ENCODE data around the gene CDH22. TPM values are rescaled to one million over a fixed set of nuclear protein-coding genes. Genes with fewer than 3 reads are reported as not detected.
A peak's percentile ranks its signal among the peaks of the same experiment; 100 is the strongest.

Gene CDH22
- total RNA-seq, 1 experiment from 2014 or later: 0.11 TPM

GRCh38 chr20:46215913-46216707 is 92.2 kb downstream of the CDH22 start:
- Mint-ChIP-seq H3K27me3 (ENCODE audit: insufficient read depth, unreplicated experiment) (peaks cover 17% of the 10 kb centered on the region), H3K27ac (ENCODE audit: unreplicated experiment) (no peak overlapping the region), H3K36me3 (ENCODE audit: insufficient read depth, unreplicated experiment) (no peaks in the 10 kb centered on the region), H3K9me3 (ENCODE audit: unreplicated experiment) (no peaks in the 10 kb centered on the region), H3K4me3 (ENCODE audit: unreplicated experiment) (no peak overlapping the region), H3K4me1 (ENCODE audit: low read depth, unreplicated experiment) (peaks cover 6% of the 10 kb centered on the region)
- DNase-seq: peak; percentile 72 to 86
- ChIA-PET CTCF (interaction anchor here (0.5 to 1.5 kb wide), 3 partner anchors 18 to 187 kb away, joined by 3 read pairs; no protein-coding TSS in a partner anchor), POLR2A (no interaction called here)
- H3K9me3 ChIP-seq: no peaks in the 10 kb centered on the region
- TF ChIP-seq, protein P1, sequence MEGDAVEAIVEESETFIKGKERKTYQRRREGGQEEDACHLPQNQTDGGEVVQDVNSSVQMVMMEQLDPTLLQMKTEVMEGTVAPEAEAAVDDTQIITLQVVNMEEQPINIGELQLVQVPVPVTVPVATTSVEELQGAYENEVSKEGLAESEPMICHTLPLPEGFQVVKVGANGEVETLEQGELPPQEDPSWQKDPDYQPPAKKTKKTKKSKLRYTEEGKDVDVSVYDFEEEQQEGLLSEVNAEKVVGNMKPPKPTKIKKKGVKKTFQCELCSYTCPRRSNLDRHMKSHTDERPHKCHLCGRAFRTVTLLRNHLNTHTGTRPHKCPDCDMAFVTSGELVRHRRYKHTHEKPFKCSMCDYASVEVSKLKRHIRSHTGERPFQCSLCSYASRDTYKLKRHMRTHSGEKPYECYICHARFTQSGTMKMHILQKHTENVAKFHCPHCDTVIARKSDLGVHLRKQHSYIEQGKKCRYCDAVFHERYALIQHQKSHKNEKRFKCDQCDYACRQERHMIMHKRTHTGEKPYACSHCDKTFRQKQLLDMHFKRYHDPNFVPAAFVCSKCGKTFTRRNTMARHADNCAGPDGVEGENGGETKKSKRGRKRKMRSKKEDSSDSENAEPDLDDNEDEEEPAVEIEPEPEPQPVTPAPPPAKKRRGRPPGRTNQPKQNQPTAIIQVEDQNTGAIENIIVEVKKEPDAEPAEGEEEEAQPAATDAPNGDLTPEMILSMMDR (IDR thresholded peaks at IDR 0.05; ENCODE audit: insufficient read depth in 1 of 2, low read depth in 1 of 2, low read length in 1 of 2, severe bottlenecking in 1 of 2, unreplicated experiment in 1 of 2): no peak
- intact Hi-C loops (cut with micrococcal nuclease; ENCODE audit: unreplicated experiment): no loop called here
- H3K4me3 ChIP-seq (ENCODE audit: low read depth, low read length): no peak overlapping the region
- H3K36me3 ChIP-seq (ENCODE audit: control insufficient read depth, insufficient read depth, low read length): no peaks in the 10 kb centered on the region
- no peaks in the 10 kb centered on the region for H3K27me3 ChIP-seq (replicated peaks; ENCODE audit: control insufficient read depth, insufficient read depth, low read length)
- BruUV-seq (replicated peaks): no TSS peak
- peaks cover 9% of the 10 kb centered on the region for H3K4me1 ChIP-seq

DNA sequence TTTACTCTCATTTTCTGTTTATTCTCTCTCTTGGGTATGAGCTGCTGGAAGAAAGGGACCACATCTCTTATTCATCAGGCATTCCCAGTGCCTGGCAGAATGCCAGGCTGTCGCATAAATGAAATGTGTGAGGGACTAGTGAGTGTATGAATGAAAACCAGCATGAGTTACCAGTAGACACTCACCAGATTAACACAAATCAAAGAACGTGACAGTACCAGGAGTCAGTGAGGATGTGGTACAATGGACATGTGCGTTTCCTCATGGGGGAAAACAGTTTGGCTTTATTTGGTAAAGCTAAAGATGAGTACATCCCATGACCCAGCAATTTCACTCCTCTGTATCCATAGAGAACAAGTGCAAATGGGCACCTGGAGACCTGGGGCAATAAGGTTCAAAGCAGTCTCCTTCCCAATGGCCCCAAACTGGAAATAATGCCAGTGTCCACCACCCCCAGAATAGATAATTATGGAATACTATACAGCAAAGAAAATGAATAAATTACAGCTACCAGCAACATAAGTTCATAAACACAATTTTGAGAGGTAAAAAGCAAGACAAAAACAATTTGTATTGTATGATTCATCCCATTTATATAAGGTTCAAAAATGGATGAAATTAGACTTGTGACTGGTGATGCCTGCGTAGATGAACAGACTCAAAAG is 93.3 kb downstream of the CDH22 start:
- no peak for DNase-seq
- CTCF ChIA-PET: interaction anchor here (1.5 kb wide), 1 partner anchor 92 kb away, joined by 3 read pairs; no protein-coding TSS in a partner anchor
- Mint-ChIP-seq H3K27me3 (ENCODE audit: insufficient read depth, unreplicated experiment) (peaks cover 14% of the 10 kb centered on the region), H3K4me1 (ENCODE audit: low read depth, unreplicated experiment) (peaks cover 6% of the 10 kb centered on the region), H3K27ac (ENCODE audit: unreplicated experiment) (no peak overlapping the region), H3K4me3 (ENCODE audit: unreplicated experiment) (no peak overlapping the region), H3K9me3 (ENCODE audit: unreplicated experiment) (no peaks in the 10 kb centered on the region), H3K36me3 (ENCODE audit: insufficient read depth, unreplicated experiment) (no peaks in the 10 kb centered on the region)
- Histone ChIP-seq H3K4me1 (peaks cover 9% of the 10 kb centered on the region), H3K36me3 (ENCODE audit: control insufficient read depth, insufficient read depth, low read length) (no peaks in the 10 kb centered on the region), H3K27me3 (replicated peaks; ENCODE audit: control insufficient read depth, insufficient read depth, low read length) (no peaks in the 10 kb centered on the region), H3K9me3 (no peaks in the 10 kb centered on the region), H3K4me3 (ENCODE audit: low read depth, low read length) (no peak overlapping the region)
- no TSS peak for BruUV-seq (replicated peaks)
- POLR2A ChIA-PET: no interaction called here
- intact Hi-C loops (cut with micrococcal nuclease; ENCODE audit: unreplicated experiment): no loop called here
- TF ChIP-seq, protein P1 (IDR thresholded peaks at IDR 0.05; ENCODE audit: insufficient read depth in 1 of 2, low read depth in 1 of 2, low read length in 1 of 2, severe bottlenecking in 1 of 2, unreplicated experiment in 1 of 2): no peak

GRCh38 chr20:46213946-46214823 is 94.1 kb downstream of the CDH22 start:
- Mint-ChIP-seq H3K27ac (ENCODE audit: unreplicated experiment) (no peak overlapping the region), H3K9me3 (ENCODE audit: unreplicated experiment) (no peaks in the 10 kb centered on the region), H3K27me3 (ENCODE audit: insufficient read depth, unreplicated experiment) (peaks cover 16% of the 10 kb centered on the region), H3K4me1 (ENCODE audit: low read depth, unreplicated experiment) (peaks cover 6% of the 10 kb centered on the region), H3K4me3 (ENCODE audit: unreplicated experiment) (no peak overlapping the region), H3K36me3 (ENCODE audit: insufficient read depth, unreplicated experiment) (no peaks in the 10 kb centered on the region)
- DNase-seq: no peak
- ChIA-PET CTCF (interaction anchor here (1.5 kb wide), 1 partner anchor 93 kb away, joined by 3 read pairs; no protein-coding TSS in a partner anchor), POLR2A (no interaction called here)
- no TSS peak for BruUV-seq (replicated peaks)
- TF ChIP-seq, protein P1 (IDR thresholded peaks at IDR 0.05; ENCODE audit: insufficient read depth in 1 of 2, low read depth in 1 of 2, low read length in 1 of 2, severe bottlenecking in 1 of 2, unreplicated experiment in 1 of 2): no peak
- Histone ChIP-seq H3K9me3 (no peaks in the 10 kb centered on the region), H3K27me3 (replicated peaks; ENCODE audit: control insufficient read depth, insufficient read depth, low read length) (no peaks in the 10 kb centered on the region), H3K4me1 (peaks cover 9% of the 10 kb centered on the region), H3K4me3 (ENCODE audit: low read depth, low read length) (no peak overlapping the region), H3K36me3 (ENCODE audit: control insufficient read depth, insufficient read depth, low read length) (no peaks in the 10 kb centered on the region)
- intact Hi-C loops (cut with micrococcal nuclease; ENCODE audit: unreplicated experiment): loop anchor here (1.0 kb wide), 1 partner anchor 23 kb away; no protein-coding TSS in a partner anchor

Data from Caco-2 (cell line).